Nephron (organoid): ENCODE data around the gene DIP2C.
A peak's percentile ranks its signal among the peaks of the same experiment; 100 is the strongest.

ENCODE experiments used
- H3K27ac Mint-ChIP-seq, 3 experiments: 2 replicates each; pipeline ENCODE4 v1.8.0; 2020; ENCODE audit warnings: mixed read lengths in 3 of 3, mild to moderate bottlenecking in 2 of 3, moderate library complexity in 1 of 3
- H3K27me3 Mint-ChIP-seq: 2 replicates; pipeline ENCODE4 v1.8.0; 2021; ENCODE audit warnings: low read depth, mild to moderate bottlenecking, moderate library complexity, mixed read lengths
- H3K36me3 Mint-ChIP-seq: 2 replicates; pipeline ENCODE4 v1.8.0; 2020; ENCODE audit warnings: low read depth, mixed read lengths
- H3K4me1 Mint-ChIP-seq: 2 replicates; pipeline ENCODE4 v1.8.0; 2020; ENCODE audit warnings: mixed read lengths
- H3K4me3 Mint-ChIP-seq, 3 experiments: 2 replicates each; pipeline ENCODE4 v1.8.0; 2020; ENCODE audit warnings: mild to moderate bottlenecking in 3 of 3, mixed read lengths in 3 of 3, moderate library complexity in 2 of 3
- H3K9me3 Mint-ChIP-seq: 2 replicates; pipeline ENCODE4 v1.8.0; 2020; ENCODE audit warnings: mixed read lengths
- TF ChIP-seq, protein P1 (sequence below), 3 experiments: fragments of 200-600 bp; sonication (generic); IDR thresholded peaks; one replicate each; pipeline ENCODE4 v1.5.0; 2021; ENCODE audit warnings: antibody characterized with exemption in 3 of 3; ENCODE audit not compliant: unreplicated experiment in 3 of 3

The DIP2C gene

DNA sequence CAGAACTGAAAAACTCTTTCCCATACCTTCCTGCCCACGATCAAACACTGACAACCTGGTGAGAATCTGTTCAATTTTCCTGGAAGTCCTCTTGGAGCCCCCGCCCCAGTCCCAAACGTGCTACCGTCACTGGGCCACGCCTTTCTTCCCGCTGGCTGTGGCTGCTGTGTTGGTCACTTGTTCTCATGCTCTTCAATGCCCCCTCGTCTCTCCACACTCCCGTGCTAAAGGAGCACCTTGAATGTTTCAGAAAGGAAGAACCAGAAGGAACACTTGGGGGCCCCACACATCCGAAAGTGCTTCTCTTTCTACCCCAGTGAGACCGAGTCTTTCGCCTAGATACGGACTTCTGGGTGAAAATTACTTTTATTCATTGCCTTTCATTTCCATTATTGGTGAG, 215.1 kb downstream of the DIP2C start:
- peaks cover 9% of the 10 kb centered on the region for H3K9me3 Mint-ChIP-seq
- no peak overlapping the region for H3K4me3 Mint-ChIP-seq
- H3K27me3 Mint-ChIP-seq, result no peaks in the 10 kb centered on the region
- no peak overlapping the region for H3K27ac Mint-ChIP-seq
- TF ChIP-seq, protein P1, sequence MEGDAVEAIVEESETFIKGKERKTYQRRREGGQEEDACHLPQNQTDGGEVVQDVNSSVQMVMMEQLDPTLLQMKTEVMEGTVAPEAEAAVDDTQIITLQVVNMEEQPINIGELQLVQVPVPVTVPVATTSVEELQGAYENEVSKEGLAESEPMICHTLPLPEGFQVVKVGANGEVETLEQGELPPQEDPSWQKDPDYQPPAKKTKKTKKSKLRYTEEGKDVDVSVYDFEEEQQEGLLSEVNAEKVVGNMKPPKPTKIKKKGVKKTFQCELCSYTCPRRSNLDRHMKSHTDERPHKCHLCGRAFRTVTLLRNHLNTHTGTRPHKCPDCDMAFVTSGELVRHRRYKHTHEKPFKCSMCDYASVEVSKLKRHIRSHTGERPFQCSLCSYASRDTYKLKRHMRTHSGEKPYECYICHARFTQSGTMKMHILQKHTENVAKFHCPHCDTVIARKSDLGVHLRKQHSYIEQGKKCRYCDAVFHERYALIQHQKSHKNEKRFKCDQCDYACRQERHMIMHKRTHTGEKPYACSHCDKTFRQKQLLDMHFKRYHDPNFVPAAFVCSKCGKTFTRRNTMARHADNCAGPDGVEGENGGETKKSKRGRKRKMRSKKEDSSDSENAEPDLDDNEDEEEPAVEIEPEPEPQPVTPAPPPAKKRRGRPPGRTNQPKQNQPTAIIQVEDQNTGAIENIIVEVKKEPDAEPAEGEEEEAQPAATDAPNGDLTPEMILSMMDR (IDR thresholded peaks at IDR 0.05; ENCODE audit: unreplicated experiment in 3 of 3), result no peak
- H3K36me3 Mint-ChIP-seq, result peaks cover 60% of the 10 kb centered on the region
- peaks cover 11% of the 10 kb centered on the region for H3K4me1 Mint-ChIP-seq

DNA sequence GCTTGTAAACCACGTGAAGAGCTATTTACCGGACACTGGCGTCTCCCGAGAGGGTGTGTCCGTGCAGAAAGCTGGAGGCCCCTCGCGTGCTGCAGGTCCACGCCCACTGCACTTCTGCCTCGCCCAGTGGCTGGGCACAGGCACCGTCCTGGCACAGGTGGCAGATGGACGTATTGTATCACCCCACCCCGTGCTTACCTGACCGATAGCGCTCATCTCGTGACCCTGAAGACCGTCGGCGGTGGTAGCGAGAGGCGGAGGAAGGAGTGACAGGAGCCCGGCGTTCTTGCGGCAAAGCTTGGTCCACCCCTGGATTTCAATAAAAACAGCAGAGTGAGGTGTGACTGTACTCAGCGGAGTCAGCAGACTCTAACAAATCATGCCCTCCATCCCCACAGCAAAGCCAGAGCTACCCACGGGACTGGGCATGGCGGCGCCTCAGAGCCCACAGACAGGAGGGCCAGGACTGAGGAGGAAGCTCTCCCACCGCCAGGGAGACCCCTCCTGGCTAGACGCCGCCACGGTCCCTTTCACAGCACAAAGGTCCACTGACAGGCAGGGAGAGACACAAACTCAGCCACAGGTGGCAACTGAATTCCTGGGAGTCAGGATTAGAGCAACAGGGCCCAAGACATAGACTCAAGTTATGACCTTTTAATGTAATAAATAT, 217.1 kb downstream of the DIP2C start:
- Mint-ChIP-seq H3K4me3 (no peak overlapping the region), H3K36me3 (peaks cover 64% of the 10 kb centered on the region), H3K9me3 (peaks cover 7% of the 10 kb centered on the region), H3K27me3 (no peaks in the 10 kb centered on the region), H3K27ac (no peak overlapping the region), H3K4me1 (peaks cover 7% of the 10 kb centered on the region)
- TF ChIP-seq, protein P1 (IDR thresholded peaks at IDR 0.05; ENCODE audit: unreplicated experiment in 3 of 3), result no peak

DNA sequence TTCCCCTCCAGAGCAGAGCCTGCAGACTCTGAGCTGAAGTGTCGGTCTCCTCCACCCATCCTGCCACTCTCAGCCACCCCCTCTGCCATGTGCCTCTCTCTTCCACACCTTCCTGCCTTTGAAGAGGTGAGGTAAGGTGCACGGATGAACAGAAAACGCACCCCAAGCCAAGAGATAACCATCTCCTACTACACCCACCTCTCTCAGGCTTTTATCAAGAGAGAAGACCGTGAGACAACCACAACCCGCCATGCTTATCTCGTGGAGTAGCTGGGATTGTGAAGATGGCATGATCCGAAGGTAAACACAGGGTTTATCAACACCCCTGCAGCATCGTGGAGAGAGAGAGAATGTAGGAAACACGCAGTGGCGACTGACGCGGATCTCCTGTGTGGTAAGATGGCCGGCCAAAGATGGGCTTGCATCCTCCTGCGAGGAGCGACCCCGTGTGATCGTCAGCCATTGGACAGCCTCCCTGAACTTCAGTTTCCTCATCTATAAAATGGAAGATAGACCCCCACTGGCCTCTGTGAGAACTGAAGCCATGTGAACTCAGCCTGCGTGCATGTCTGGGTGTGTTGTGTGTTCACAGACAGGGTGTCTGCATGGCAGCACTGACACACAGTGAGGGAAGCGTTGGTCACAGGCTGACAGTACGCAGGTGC, 219.0 kb downstream of the DIP2C start:
- H3K9me3 Mint-ChIP-seq, result peaks cover 3% of the 10 kb centered on the region
- TF ChIP-seq, protein P1 (IDR thresholded peaks at IDR 0.05; ENCODE audit: unreplicated experiment in 3 of 3), result no peak
- H3K4me1 Mint-ChIP-seq, result no peaks in the 10 kb centered on the region
- no peak overlapping the region for H3K27ac Mint-ChIP-seq
- H3K27me3 Mint-ChIP-seq, result no peaks in the 10 kb centered on the region
- H3K4me3 Mint-ChIP-seq, result no peak overlapping the region
- peaks cover 58% of the 10 kb centered on the region for H3K36me3 Mint-ChIP-seq

DNA sequence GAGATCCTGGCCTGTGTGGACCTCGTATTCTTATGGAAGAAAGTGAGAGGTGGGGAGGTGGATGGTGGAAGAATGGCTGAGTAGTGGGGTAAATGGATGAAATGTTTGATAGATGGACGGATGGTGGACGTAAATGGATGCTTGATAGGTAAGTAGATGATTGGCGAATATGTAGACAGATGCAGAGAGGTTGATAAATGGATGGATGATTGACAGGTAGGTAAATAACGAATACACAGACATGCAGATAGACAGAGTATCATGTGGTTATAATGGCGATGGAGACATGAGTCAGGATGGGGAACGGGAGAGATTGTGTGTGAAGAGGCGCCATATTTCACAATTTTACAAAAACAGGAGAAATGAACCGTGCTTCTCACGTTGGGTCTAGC, 219.5 kb downstream of the DIP2C start:
- H3K9me3 Mint-ChIP-seq, result peaks cover 3% of the 10 kb centered on the region
- H3K27me3 Mint-ChIP-seq, result no peaks in the 10 kb centered on the region
- no peaks in the 10 kb centered on the region for H3K4me1 Mint-ChIP-seq
- H3K27ac Mint-ChIP-seq, result no peak overlapping the region
- TF ChIP-seq, protein P1 (IDR thresholded peaks at IDR 0.05; ENCODE audit: unreplicated experiment in 3 of 3), result no peak
- peaks cover 53% of the 10 kb centered on the region for H3K36me3 Mint-ChIP-seq
- H3K4me3 Mint-ChIP-seq, result no peak overlapping the region

DNA sequence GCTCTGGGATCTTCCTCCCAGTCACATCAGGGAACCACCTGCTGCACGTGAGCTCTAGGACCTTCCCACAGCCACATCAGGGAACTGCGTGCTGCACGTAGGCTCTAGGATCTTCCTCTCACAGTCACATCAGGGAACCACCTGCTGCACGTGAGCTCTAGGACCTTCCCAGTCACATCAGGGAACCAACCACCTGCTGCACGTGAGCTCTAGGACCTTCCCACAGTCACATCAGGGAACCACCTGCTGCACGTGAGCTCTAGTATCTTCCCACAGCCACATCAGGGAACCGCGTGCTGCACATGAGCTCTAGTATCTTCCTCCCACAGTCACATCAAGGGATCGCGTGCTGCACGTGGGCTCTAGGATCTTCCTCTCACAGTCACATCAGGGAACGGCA, 229.7 kb downstream of the DIP2C start:
- Mint-ChIP-seq H3K9me3 (peaks cover 35% of the 10 kb centered on the region), H3K27me3 (no peaks in the 10 kb centered on the region), H3K27ac (no peak overlapping the region), H3K4me1 (peaks cover 35% of the 10 kb centered on the region), H3K4me3 (no peak overlapping the region), H3K36me3 (peaks cover 54% of the 10 kb centered on the region)
- TF ChIP-seq, protein P1 (IDR thresholded peaks at IDR 0.05; ENCODE audit: unreplicated experiment in 3 of 3), result no peak

DNA sequence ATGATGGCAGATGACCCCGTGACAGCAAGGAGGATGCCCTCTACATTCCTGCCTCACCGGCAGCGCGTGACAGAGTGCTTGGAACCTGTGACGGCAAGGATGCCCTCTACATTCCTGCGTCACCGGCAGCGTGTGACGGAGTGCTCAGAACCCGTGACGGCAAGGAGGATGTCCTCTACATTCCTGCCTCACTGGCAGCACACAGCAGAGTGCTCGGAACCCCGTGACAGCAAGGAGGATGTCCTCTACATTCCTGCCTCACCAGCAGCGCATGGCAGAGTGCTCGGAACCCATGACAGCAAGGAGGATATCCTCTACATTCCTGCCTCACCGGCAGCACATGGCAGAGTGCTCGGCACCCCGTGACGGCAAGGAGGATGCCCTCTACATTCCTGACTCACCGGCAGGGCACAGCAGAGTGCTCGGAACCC, 231.0 kb downstream of the DIP2C start:
- no peaks in the 10 kb centered on the region for H3K27me3 Mint-ChIP-seq

More for the DNA sequence above, 231.0 kb downstream of the DIP2C start:
- peaks cover 23% of the 10 kb centered on the region for H3K9me3 Mint-ChIP-seq
- H3K27ac Mint-ChIP-seq, result peak overlapping the region in 2 of 3 experiments; percentile 38 to 62
- H3K4me3 Mint-ChIP-seq, result no peak overlapping the region
- H3K4me1 Mint-ChIP-seq, result peaks cover 39% of the 10 kb centered on the region
- TF ChIP-seq, protein P1 (IDR thresholded peaks at IDR 0.05; ENCODE audit: unreplicated experiment in 3 of 3), result no peak
- H3K36me3 Mint-ChIP-seq, result peaks cover 41% of the 10 kb centered on the region
